Panc1 (cell line): ENCODE measurements around the gene CANX.

Experiments
- POLR2AphosphoS5 ChIP-seq: IDR thresholded peaks from 2 replicates; pipeline ENCODE4 v1.6.1; 2012; ENCODE audit warnings: mild to moderate bottlenecking, low read depth, low read length, moderate library complexity
- TF ChIP-seq, protein P1 (sequence below): fragments of 450-650 bp; IDR thresholded peaks from 2 replicates; pipeline ENCODE4 v1.5.1; 2017; ENCODE audit warnings: mild to moderate bottlenecking

DNA sequence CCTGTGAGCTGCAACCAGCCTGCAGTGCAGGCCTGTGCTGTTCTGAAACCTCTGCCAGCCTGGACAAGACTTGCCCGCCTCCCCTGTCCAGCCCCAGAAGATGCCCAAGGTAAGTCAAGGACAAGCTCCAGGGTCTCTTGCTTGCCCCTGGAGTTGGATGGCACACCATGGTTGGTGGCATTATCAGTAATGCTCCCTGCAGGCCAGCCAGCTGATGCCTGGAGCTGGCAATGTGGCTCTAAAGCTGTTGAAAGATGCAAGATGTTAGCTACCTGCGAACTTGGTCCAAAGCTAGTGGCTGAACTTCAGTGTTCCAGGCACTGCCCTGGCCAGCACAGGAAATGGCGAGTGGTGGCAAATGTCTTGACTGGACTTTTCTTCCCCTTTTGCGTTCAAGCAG is 81.1 kb downstream of the CANX start:
- TF ChIP-seq, protein P1, sequence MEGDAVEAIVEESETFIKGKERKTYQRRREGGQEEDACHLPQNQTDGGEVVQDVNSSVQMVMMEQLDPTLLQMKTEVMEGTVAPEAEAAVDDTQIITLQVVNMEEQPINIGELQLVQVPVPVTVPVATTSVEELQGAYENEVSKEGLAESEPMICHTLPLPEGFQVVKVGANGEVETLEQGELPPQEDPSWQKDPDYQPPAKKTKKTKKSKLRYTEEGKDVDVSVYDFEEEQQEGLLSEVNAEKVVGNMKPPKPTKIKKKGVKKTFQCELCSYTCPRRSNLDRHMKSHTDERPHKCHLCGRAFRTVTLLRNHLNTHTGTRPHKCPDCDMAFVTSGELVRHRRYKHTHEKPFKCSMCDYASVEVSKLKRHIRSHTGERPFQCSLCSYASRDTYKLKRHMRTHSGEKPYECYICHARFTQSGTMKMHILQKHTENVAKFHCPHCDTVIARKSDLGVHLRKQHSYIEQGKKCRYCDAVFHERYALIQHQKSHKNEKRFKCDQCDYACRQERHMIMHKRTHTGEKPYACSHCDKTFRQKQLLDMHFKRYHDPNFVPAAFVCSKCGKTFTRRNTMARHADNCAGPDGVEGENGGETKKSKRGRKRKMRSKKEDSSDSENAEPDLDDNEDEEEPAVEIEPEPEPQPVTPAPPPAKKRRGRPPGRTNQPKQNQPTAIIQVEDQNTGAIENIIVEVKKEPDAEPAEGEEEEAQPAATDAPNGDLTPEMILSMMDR, result no peak
- TF ChIP-seq POLR2AphosphoS5, result no peak
